Measurements from ENCODE around the gene NOVA2. TPM values are rescaled to one million over a fixed set of nuclear protein-coding genes. Genes with fewer than 3 reads are reported as not detected.
A peak's percentile ranks its signal among the peaks of the same experiment; 100 is the strongest.

NOVA2 gene
- total RNA-seq, 3 donors from 2014 or later (not counting 1 experiment from before 2014, with no cell fraction given), result not detected

GRCh38 chr19:45998834-45999233, 25.2 kb upstream of the NOVA2 start:
- Mint-ChIP-seq H3K4me3 (peak overlapping the region; percentile 41), H3K36me3 (no peaks in the 10 kb centered on the region), H3K27me3 (ENCODE audit: low read depth in 2 of 2) (peaks cover 11 to 23% of the 10 kb centered on the region in 2 donors), H3K27ac (no peak overlapping the region), H3K9me3 (no peaks in the 10 kb centered on the region), H3K4me1 (peaks cover 24 to 25% of the 10 kb centered on the region in 2 donors)
- H3K9me3 ChIP-seq (ENCODE audit: control insufficient read depth, insufficient read depth, low read length), result no peaks in the 10 kb centered on the region
- intact Hi-C loops (cut with micrococcal nuclease), result no loop called here
- no peak for ATAC-seq
- peaks cover 3% of the 10 kb centered on the region for H3K27me3 ChIP-seq (ENCODE audit: control insufficient read depth, insufficient read depth, low read length)
- WGBS (ENCODE audit: insufficient coverage), result 94% methylated on average over 4 of the region's 4 CpGs
- peaks cover 28% of the 10 kb centered on the region for H3K4me1 ChIP-seq (ENCODE audit: control insufficient read depth, insufficient read depth, low read length)
- H3K4me3 ChIP-seq (ENCODE audit: low read length), result no peak overlapping the region
- no peak for DNase-seq
- peaks cover 6% of the 10 kb centered on the region for H3K36me3 ChIP-seq (ENCODE audit: control insufficient read depth, insufficient read depth, low read length)
- H3K27ac ChIP-seq (ENCODE audit: low read length), result no peak overlapping the region
- TF ChIP-seq CTCF (IDR thresholded peaks at IDR 0.05), result no peak

GRCh38 chr19:45996933-45997332, 23.3 kb upstream of the NOVA2 start:
- H3K4me1 ChIP-seq (ENCODE audit: control insufficient read depth, insufficient read depth, low read length), result peaks cover 28% of the 10 kb centered on the region
- H3K4me3 ChIP-seq (ENCODE audit: low read length), result no peak overlapping the region
- H3K4me1 Mint-ChIP-seq, result peaks cover 24 to 25% of the 10 kb centered on the region in 2 donors
- TF ChIP-seq CTCF (IDR thresholded peaks at IDR 0.05), result no peak
- H3K36me3 ChIP-seq (ENCODE audit: control insufficient read depth, insufficient read depth, low read length), result peaks cover 3% of the 10 kb centered on the region
- 83% methylated on average over 8 of the region's 8 CpGs for WGBS (ENCODE audit: insufficient coverage)
- H3K9me3 ChIP-seq (ENCODE audit: control insufficient read depth, insufficient read depth, low read length), result no peaks in the 10 kb centered on the region
- H3K36me3 Mint-ChIP-seq, result no peaks in the 10 kb centered on the region
- intact Hi-C loops (cut with micrococcal nuclease), result no loop called here
- ATAC-seq, result no peak
- peaks cover 11 to 23% of the 10 kb centered on the region in 2 donors for H3K27me3 Mint-ChIP-seq (ENCODE audit: low read depth in 2 of 2)
- no peak overlapping the region for H3K27ac Mint-ChIP-seq
- DNase-seq, result no peak
- no peak overlapping the region for H3K4me3 Mint-ChIP-seq
- no peaks in the 10 kb centered on the region for H3K9me3 Mint-ChIP-seq
- H3K27me3 ChIP-seq (ENCODE audit: control insufficient read depth, insufficient read depth, low read length), result peaks cover 3% of the 10 kb centered on the region
- no peak overlapping the region for H3K27ac ChIP-seq (ENCODE audit: low read length)

GRCh38 chr19:45995715-45996385, 22.2 kb upstream of the NOVA2 start:
- intact Hi-C loops (cut with micrococcal nuclease), result no loop called here
- DNase-seq, result no peak
- Mint-ChIP-seq H3K4me1 (peaks cover 24% of the 10 kb centered on the region in 2 donors), H3K36me3 (no peaks in the 10 kb centered on the region), H3K4me3 (no peak overlapping the region), H3K9me3 (no peaks in the 10 kb centered on the region), H3K27ac (no peak overlapping the region), H3K27me3 (ENCODE audit: low read depth in 2 of 2) (peaks cover 11 to 23% of the 10 kb centered on the region in 2 donors)
- no peaks in the 10 kb centered on the region for H3K9me3 ChIP-seq (ENCODE audit: control insufficient read depth, insufficient read depth, low read length)
- peaks cover 3% of the 10 kb centered on the region for H3K36me3 ChIP-seq (ENCODE audit: control insufficient read depth, insufficient read depth, low read length)
- no peak for TF ChIP-seq CTCF (IDR thresholded peaks at IDR 0.05)
- H3K4me1 ChIP-seq (ENCODE audit: control insufficient read depth, insufficient read depth, low read length), result peaks cover 23% of the 10 kb centered on the region
- ATAC-seq, result no peak
- WGBS (ENCODE audit: insufficient coverage), result 29% methylated on average over 12 of the region's 13 CpGs
- H3K27me3 ChIP-seq (ENCODE audit: control insufficient read depth, insufficient read depth, low read length), result peaks cover 3% of the 10 kb centered on the region
- peak overlapping the region; percentile 71 for H3K27ac ChIP-seq (ENCODE audit: low read length)
- peak overlapping the region; percentile 67 for H3K4me3 ChIP-seq (ENCODE audit: low read length)

Measured in natural killer cell (primary cell).